ENCODE results near the gene ZC3H18.

The ZC3H18 gene

GRCh38 chr16:88629835-88630234 is 59.6 kb downstream of the ZC3H18 start:
- Histone ChIP-seq H3K36me3 (ENCODE audit: insufficient read depth, low read length) (no peaks in the 10 kb centered on the region; the same call in 1 of the 2 replicates), H3K4me3 (no peak overlapping the region), H3K9me3 (ENCODE audit: low read depth, low read length) (no peaks in the 10 kb centered on the region), H3K27ac (no peak overlapping the region), H3K9ac (ENCODE audit: insufficient read length) (no peak overlapping the region)
- TF ChIP-seq EZH2 (IDR thresholded peaks at IDR 0.05) (no peak), FOXP2 (optimal IDR thresholded peaks at IDR 0.05; ENCODE audit: control extremely low read depth, extremely low read length, insufficient read depth) (no peak), POLR2AphosphoS5 (IDR thresholded peaks at IDR 0.05; ENCODE audit: borderline replicate concordance, low read depth, low read length) (no peak)
- no peak for DNase-seq (ENCODE audit: low read depth, low spot score)

DNA sequence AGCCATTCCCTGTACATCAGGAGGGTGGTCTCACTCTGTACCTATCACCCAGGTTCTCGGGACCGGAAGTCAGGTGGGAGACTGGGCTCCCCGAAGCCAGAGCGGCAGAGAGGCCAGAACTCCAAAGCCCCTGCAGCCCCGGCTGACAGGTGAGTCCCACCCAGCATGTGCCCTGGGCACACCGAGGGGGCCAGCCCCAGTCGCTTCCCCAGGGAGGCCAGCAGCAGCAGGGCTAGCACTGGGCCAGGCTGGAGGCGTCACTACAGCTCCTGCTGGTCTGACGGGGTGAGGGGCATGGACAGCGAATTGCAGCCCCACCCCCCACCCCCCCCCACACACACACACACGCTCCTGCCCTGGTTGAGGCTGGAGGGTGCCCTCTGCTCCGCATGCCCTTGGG is 60.2 kb downstream of the ZC3H18 start:
- H3K9me3 ChIP-seq (ENCODE audit: low read depth, low read length) = no peaks in the 10 kb centered on the region
- TF ChIP-seq FOXP2 (optimal IDR thresholded peaks at IDR 0.05; ENCODE audit: control extremely low read depth, extremely low read length, insufficient read depth) (no peak), POLR2AphosphoS5 (IDR thresholded peaks at IDR 0.05; ENCODE audit: borderline replicate concordance, low read depth, low read length) (no peak), EZH2 (IDR thresholded peaks at IDR 0.05) (no peak)
- DNase-seq (ENCODE audit: low read depth, low spot score) = no peak
- no peaks in the 10 kb centered on the region; the same call in 1 of the 2 replicates for H3K36me3 ChIP-seq (ENCODE audit: insufficient read depth, low read length)
- H3K4me3 ChIP-seq = no peak overlapping the region
- H3K27ac ChIP-seq = no peak overlapping the region
- no peak overlapping the region for H3K9ac ChIP-seq (ENCODE audit: insufficient read length)

DNA sequence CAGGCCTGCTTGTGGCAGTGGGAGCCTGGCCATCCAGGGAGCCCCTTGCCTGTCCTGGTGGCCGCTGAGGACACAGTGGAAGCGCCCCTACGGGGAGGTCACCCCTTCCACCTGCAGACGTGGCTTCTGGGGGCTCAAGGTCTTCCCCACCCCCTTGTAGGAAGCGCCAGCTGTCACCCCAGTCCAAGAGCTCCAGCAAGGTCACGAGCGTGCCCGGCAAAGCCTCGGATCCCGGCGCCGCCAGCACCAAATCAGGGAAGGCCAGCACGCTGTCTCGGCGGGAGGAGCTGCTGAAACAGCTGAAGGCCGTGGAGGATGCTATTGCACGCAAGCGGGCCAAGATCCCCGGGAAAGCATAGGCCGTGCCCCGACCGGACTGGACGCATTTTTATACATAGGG is 60.7 kb downstream of the ZC3H18 start:
- Histone ChIP-seq H3K4me3 (no peak overlapping the region), H3K9ac (ENCODE audit: insufficient read length) (no peak overlapping the region), H3K27ac (no peak overlapping the region), H3K9me3 (ENCODE audit: low read depth, low read length) (no peaks in the 10 kb centered on the region), H3K36me3 (ENCODE audit: insufficient read depth, low read length) (no peaks in the 10 kb centered on the region; the same call in 1 of the 2 replicates)
- TF ChIP-seq POLR2AphosphoS5 (IDR thresholded peaks at IDR 0.05; ENCODE audit: borderline replicate concordance, low read depth, low read length) (no peak), EZH2 (IDR thresholded peaks at IDR 0.05) (no peak), FOXP2 (optimal IDR thresholded peaks at IDR 0.05; ENCODE audit: control extremely low read depth, extremely low read length, insufficient read depth) (no peak)
- no peak for DNase-seq (ENCODE audit: low read depth, low spot score)

DNA sequence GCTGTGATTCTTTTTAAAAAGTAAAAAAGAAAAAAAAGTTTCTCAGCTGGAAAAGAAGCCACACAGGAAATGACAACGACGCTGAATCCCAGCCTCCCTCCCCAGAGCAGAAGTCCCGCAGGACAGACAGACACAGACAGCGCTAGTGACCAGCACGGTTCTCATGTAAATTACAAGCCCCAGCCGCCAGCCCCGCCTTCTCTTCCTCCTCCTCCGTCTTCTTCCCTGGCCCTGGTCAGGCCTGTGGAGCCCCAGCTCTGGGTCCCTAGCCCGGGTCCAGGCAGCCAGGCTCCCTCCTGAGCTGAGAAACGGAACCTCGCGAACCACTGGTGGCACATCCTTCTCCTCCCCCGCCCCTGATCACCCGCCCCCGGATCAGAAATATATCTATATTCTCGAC is 61.2 kb downstream of the ZC3H18 start:
- no peaks in the 10 kb centered on the region; the same call in 1 of the 2 replicates for H3K36me3 ChIP-seq (ENCODE audit: insufficient read depth, low read length)
- no peaks in the 10 kb centered on the region for H3K9me3 ChIP-seq (ENCODE audit: low read depth, low read length)
- TF ChIP-seq FOXP2 (optimal IDR thresholded peaks at IDR 0.05; ENCODE audit: control extremely low read depth, extremely low read length, insufficient read depth) (no peak), EZH2 (IDR thresholded peaks at IDR 0.05) (no peak), POLR2AphosphoS5 (IDR thresholded peaks at IDR 0.05; ENCODE audit: borderline replicate concordance, low read depth, low read length) (no peak)
- no peak overlapping the region for H3K9ac ChIP-seq (ENCODE audit: insufficient read length)
- DNase-seq (ENCODE audit: low read depth, low spot score) = no peak
- H3K27ac ChIP-seq = no peak overlapping the region
- no peak overlapping the region for H3K4me3 ChIP-seq

DNA sequence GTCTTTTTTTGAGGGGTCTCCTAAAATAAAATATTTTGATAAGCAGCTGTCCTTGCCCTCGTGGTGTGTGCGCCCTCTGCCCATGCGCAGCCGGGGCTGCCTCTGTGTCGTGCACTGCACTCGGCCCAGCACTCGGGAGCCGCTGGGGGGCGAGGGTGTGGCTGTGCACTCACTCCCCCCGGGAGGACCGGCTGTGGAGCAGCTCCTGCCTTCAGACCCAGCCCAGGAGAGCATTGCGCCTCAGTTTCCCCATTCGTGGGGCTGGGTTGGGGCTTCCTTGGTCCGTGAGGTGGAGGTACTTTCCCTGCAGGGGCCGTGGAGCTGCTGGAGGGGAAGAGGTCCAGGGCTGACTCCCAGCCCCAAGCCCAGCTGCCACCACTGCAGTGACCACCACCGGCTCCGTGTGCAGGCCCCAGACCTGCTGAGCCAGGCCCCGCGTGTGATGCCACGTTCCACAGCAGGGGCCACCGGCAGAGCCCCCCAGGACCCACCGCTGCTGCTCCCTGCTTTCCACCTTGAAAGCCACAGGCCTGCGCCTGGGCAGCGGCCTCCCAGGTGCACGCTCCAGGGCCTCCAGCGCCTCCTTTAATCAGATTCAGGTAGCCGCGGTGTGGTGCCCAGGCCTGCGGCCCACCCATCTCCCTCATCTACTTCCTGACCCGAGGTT is 61.9 kb downstream of the ZC3H18 start:
- Histone ChIP-seq H3K9me3 (ENCODE audit: low read depth, low read length) (no peaks in the 10 kb centered on the region), H3K36me3 (ENCODE audit: insufficient read depth, low read length) (no peaks in the 10 kb centered on the region; the same call in 1 of the 2 replicates), H3K27ac (no peak overlapping the region), H3K4me3 (no peak overlapping the region), H3K9ac (ENCODE audit: insufficient read length) (no peak overlapping the region)
- DNase-seq (ENCODE audit: low read depth, low spot score) = no peak
- TF ChIP-seq EZH2 (IDR thresholded peaks at IDR 0.05) (no peak), POLR2AphosphoS5 (IDR thresholded peaks at IDR 0.05; ENCODE audit: borderline replicate concordance, low read depth, low read length) (no peak), FOXP2 (optimal IDR thresholded peaks at IDR 0.05; ENCODE audit: control extremely low read depth, extremely low read length, insufficient read depth) (no peak)

- Histone ChIP-seq H3K9me3 (ENCODE audit: low read depth, low read length) (no peaks in the 10 kb centered on the region), H3K9ac (ENCODE audit: insufficient read length) (no peak overlapping the region), H3K36me3 (ENCODE audit: insufficient read depth, low read length) (no peaks in the 10 kb centered on the region; the same call in 1 of the 2 replicates), H3K4me3 (no peak overlapping the region), H3K27ac (no peak overlapping the region)
- TF ChIP-seq FOXP2 (optimal IDR thresholded peaks at IDR 0.05; ENCODE audit: control extremely low read depth, extremely low read length, insufficient read depth) = no peak
- no peak for TF ChIP-seq EZH2 (IDR thresholded peaks at IDR 0.05)
- no peak for TF ChIP-seq POLR2AphosphoS5 (IDR thresholded peaks at IDR 0.05; ENCODE audit: borderline replicate concordance, low read depth, low read length)
- DNase-seq (ENCODE audit: low read depth, low spot score) = no peak
These were observed 62.4 kb downstream of the ZC3H18 start for GRCh38 chr16:88632587-88632930.

DNA sequence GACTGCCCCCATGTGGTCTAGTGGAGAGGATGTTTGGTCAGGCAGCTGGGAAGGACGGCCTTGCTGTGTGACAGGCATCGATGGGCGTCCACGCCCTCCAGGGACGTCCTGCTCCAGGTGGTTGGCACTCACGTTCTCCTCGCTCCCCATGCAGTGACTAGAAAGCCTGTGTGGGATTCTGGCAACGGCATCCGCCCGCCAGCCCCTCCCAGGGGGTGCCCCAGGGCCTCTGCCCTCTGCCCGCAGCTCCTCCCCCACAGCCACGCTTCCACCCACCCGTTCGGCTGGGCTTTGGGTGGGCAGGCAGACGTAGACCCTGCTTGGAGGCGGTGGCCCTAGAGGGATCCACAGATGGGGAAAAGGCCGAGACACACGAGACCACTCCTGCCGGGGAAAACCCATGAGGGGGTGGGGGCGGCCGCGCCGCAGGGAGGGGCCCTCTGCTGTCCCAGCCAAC is 63.5 kb downstream of the ZC3H18 start:
- Histone ChIP-seq H3K36me3 (ENCODE audit: insufficient read depth, low read length) (no peaks in the 10 kb centered on the region), H3K27ac (no peak overlapping the region), H3K9me3 (ENCODE audit: low read depth, low read length) (no peaks in the 10 kb centered on the region), H3K9ac (ENCODE audit: insufficient read length) (no peak overlapping the region), H3K4me3 (no peak overlapping the region)
- DNase-seq (ENCODE audit: low read depth, low spot score) = no peak
- TF ChIP-seq FOXP2 (optimal IDR thresholded peaks at IDR 0.05; ENCODE audit: control extremely low read depth, extremely low read length, insufficient read depth) (no peak), POLR2AphosphoS5 (IDR thresholded peaks at IDR 0.05; ENCODE audit: borderline replicate concordance, low read depth, low read length) (no peak), EZH2 (IDR thresholded peaks at IDR 0.05) (no peak)

GRCh38 chr16:88634141-88634993 is 64.2 kb downstream of the ZC3H18 start:
- TF ChIP-seq EZH2 (IDR thresholded peaks at IDR 0.05) (no peak), FOXP2 (optimal IDR thresholded peaks at IDR 0.05; ENCODE audit: control extremely low read depth, extremely low read length, insufficient read depth) (no peak), POLR2AphosphoS5 (IDR thresholded peaks at IDR 0.05; ENCODE audit: borderline replicate concordance, low read depth, low read length) (no peak)
- H3K9ac ChIP-seq (ENCODE audit: insufficient read length) = no peak overlapping the region
- H3K9me3 ChIP-seq (ENCODE audit: low read depth, low read length) = no peaks in the 10 kb centered on the region
- no peak for DNase-seq (ENCODE audit: low read depth, low spot score)
- no peak overlapping the region for H3K4me3 ChIP-seq
- H3K27ac ChIP-seq = no peak overlapping the region
- no peaks in the 10 kb centered on the region for H3K36me3 ChIP-seq (ENCODE audit: insufficient read depth, low read length)
